GM18861 (cell line): ENCODE data around the gene PTPRN.
A peak's percentile ranks its signal among the peaks of the same experiment; 100 is the strongest.
"Not testable (repeated sequence)": the region's sequence is repeated elsewhere in the genome, so short reads cannot be mapped to it uniquely, and the experiment has no call there.

Source experiments
- ATAC-seq: cut with Tn5 transposase; IDR thresholded peaks from one replicate; pipeline ENCODE4 v1.9.1; 2021; ENCODE audit not compliant: unreplicated experiment

Gene PTPRN

DNA sequence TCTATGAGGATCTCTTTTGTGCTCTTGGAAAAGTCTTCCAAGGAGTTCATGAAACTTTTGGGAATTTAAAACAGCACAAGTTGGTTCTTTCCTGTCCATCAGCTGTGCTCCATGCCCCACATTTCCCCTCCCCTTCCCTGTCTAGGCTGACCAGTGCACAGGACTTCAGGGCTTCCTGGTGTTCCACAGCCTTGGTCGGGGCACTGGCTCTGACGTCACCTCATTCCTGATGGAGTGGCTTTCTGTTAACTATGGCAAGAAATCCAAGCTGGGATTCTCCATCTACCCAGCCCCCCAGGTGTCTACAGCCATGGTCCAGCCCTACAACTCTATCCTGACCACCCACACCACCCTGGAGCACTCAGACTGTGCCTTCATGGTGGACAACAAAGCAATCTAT is 38.2 kb downstream of the PTPRN start:
- ATAC-seq, result no peak

DNA sequence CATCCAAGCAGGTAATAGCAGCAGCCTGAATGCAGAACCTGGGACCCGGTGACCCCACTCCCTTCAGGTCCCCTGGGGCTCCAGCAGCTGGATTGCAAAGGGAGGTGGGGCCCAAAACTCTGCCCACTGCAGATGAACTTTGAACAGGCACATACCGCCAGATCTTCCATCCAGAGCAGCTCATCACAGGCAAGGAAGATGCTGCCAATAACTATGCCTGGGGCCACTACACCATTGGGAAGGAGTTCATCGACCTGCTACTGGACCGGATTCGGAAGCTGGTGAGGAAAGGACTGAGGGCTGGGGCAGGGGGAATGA is 39.2 kb downstream of the PTPRN start:
- ATAC-seq, result no peak

DNA sequence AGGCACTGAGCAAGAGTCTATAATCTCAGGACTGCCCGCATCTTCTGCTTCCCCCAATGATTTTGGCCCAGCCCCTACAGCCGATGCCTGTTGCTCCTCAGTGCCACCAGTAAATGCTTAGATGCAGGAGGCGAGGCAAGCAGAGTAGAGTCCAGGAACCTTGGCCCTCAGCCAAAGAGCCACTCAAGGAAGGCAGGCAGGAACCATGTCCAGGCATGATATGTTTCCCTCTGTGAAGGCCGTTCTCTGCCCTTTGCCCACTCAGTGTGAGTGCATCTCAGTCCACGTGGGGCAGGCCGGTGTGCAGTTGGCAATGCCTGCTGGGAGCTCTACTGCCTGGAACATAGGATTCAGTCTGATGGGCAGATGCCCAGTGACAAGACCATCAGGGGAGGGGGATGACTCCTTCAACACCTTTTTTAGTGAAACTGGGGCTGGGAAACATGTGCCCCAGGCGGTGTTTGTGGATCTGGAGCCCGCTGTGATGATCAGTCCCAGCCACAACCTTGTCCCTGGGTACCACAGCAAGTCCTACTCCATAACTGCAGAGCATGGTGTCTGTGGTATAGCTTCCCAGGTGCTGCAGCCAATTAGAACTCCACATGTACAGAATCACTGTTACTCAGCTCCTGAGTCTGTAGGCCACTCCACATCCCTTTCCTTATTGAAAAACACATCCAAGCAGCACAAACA is 39.7 kb downstream of the PTPRN start:
- no peak for ATAC-seq

DNA sequence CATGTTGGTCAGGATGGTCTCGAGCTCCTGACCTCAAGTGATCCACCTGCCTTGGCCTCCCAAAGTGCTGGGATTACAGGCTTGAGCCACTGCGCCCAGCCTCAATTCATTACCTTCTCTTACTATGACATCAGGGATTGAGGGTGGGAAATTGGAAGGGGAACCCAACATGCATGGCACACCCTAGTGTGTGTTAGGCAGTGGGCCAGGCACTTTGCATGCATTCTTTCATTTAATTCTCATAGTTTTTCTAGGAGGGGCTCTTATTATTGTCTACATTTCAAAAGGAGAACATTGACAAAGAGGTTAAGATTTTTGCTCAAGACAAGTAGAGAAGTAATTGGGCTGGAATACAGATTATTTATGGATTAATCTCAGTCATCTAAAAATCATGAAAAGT is 40.9 kb downstream of the PTPRN start:
- no peak for ATAC-seq

GRCh38 chr2:219266886-219267285 is 42.3 kb downstream of the PTPRN start:
- ATAC-seq, result no peak

GRCh38 chr2:219266232-219266631 is 43.0 kb downstream of the PTPRN start:
- no peak for ATAC-seq

- no peak for ATAC-seq
Observed at GRCh38 chr2:219261024-219261855, 48.0 kb downstream of the PTPRN start.

- ATAC-seq, result not testable (repeated sequence)
Observed at GRCh38 chr2:219258942-219259341, 50.3 kb downstream of the PTPRN start.

DNA sequence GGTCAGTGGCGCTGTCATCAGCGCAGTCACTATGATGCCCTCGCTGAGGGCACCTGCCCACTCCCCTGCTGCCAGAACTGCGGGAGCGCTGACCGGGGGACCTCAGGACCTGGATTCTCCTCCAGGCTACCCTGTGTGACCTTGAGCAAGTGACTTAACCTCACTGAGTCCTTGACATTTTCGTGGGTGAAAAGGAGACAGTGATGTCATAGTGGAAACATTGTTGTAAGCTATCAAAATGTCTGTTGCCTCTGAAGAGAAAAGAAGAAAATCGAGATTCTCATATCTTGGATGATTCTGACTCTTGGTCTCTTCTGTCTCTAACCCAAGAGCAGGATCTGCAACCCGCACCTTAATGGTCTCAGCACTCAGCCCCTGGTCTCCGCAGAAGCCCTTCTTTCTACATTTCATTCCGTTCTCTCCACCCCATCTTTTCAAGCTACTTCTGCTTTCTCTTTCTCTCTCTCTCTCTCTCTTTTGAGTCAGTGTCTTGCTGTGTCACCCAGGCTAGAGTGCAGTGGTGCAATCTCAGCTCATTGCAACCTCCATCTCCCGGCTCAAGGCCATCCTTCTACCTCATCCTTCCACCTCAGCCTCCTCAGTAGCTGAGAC is 54.5 kb downstream of the PTPRN start:
- ATAC-seq, result peak; percentile 15

GRCh38 chr2:219253753-219254589 is 55.2 kb downstream of the PTPRN start, which contains the start of gene TUBA4A:
Gene TUBA4A (minus strand): TSS chr2:219253918. CDS start chr2:219253858, 60 bp downstream.
- ATAC-seq, result peak; percentile 30

GRCh38 chr2:219252900-219253752 is 56.1 kb downstream of the PTPRN start, which contains the start of gene TUBA4B:
Gene TUBA4B (plus strand): TSS chr2:219253243. CDS start chr2:219253408, 165 bp downstream.
- no peak for ATAC-seq

DNA sequence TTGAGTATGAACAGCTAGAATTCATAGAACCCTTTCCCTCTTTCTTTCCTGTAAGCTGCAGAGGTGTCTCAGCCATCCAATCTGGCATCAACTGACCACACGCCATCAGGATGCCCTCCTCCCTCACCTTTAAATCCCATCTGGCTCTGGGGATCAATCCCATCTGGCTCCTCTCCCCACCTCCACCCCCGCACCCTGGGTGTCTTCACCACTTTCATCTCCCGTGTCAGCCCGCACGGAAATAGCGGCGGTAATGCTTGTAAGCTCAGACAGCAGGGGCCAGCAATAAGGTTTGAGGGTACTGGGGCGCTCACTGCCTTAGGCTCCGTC is 56.7 kb downstream of the PTPRN start:
- no peak for ATAC-seq

GRCh38 chr2:219252084-219252483 is 57.1 kb downstream of the PTPRN start:
- ATAC-seq, result no peak

- ATAC-seq, result no peak
Observed at GRCh38 chr2:219251656-219252055, 57.5 kb downstream of the PTPRN start.

DNA sequence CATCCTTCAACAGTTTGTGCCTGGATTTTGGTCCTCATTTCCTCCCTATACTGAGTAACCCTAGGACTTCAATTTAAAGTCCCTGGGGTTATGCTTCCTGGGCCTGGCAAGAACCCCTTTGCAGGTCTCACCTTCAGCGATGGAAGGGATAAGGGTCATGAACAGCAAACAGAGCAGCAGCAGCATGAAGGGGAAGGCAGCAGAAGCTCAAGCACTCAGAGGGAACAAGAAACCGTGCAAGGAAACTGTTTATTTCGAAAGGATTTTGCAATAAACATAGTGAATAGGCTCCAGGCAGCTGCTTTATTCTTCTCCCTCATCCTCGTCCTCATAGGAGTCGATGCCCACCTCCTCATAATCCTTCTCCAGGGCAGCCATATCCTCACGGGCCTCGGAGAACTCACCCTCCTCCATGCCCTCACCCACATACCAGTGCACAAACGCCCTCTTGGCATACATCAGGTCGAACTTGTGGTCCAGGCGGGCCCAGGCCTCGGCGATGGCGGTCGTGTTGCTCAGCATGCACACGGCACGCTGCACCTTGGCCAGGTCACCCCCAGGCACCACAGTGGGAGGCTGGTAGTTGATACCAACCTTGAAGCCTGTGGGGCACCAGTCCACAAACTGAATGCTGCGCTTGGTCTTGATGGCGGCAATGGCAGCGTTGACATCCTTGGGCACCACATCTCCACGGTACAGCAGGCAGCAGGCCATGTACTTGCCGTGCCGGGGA is 59.0 kb downstream of the PTPRN start:
- no peak for ATAC-seq

- peak; percentile 52 for ATAC-seq
Observed at GRCh38 chr2:219249203-219249980, 59.8 kb downstream of the PTPRN start.

- no peak for ATAC-seq
Observed at GRCh38 chr2:219248845-219249202, 60.4 kb downstream of the PTPRN start.

- no peak for ATAC-seq
Observed at GRCh38 chr2:219247678-219248642, 61.2 kb downstream of the PTPRN start.
